DMS153 treated with DMSO at 0.1 percent for 48 hours (cell line): Measurements from ENCODE around the gene RBM33.
A peak's percentile ranks its signal among the peaks of the same experiment; 100 is the strongest.

Experiments used
- DNase-seq: peaks from one replicate; lab custom pipeline; 2025; ENCODE audit not compliant: unreplicated experiment; lab: John Stamatoyannopoulos, UW

RBM33 gene

GRCh38 chr7:155804897-155805825 lies 160.7 kb downstream of the RBM33 start:
- peak; percentile 38 for DNase-seq

GRCh38 chr7:155805826-155806095 lies 161.3 kb downstream of the RBM33 start:
- no peak for DNase-seq

- no peak for DNase-seq
Observed at GRCh38 chr7:155806096-155806871, 161.8 kb downstream of the RBM33 start.

GRCh38 chr7:155807065-155807671 lies 162.7 kb downstream of the RBM33 start:
- no peak for DNase-seq

- DNase-seq = no peak
Observed at GRCh38 chr7:155807789-155808548, 163.5 kb downstream of the RBM33 start.

GRCh38 chr7:155808549-155809331 lies 164.3 kb downstream of the RBM33 start:
- no peak for DNase-seq

GRCh38 chr7:155809332-155809946 lies 165.0 kb downstream of the RBM33 start:
- no peak for DNase-seq

GRCh38 chr7:155809947-155810769 lies 165.7 kb downstream of the RBM33 start:
- DNase-seq = no peak

GRCh38 chr7:155810770-155811559 lies 166.5 kb downstream of the RBM33 start:
- DNase-seq = no peak

GRCh38 chr7:155811560-155811894 lies 167.1 kb downstream of the RBM33 start:
- no peak for DNase-seq

- no peak for DNase-seq
Observed at GRCh38 chr7:155811895-155812761, 167.7 kb downstream of the RBM33 start, which contains the start of gene SHH. Gene SHH, minus strand, starts transcription at chr7:155812463. Its CDS starts 341 bp downstream, at chr7:155812122.

- DNase-seq = no peak
Observed at GRCh38 chr7:155813125-155813524, 168.7 kb downstream of the RBM33 start.

GRCh38 chr7:155813546-155814315 lies 169.3 kb downstream of the RBM33 start:
- DNase-seq = no peak

- no peak for DNase-seq
Observed at GRCh38 chr7:155814316-155815276, 170.1 kb downstream of the RBM33 start.
